Right lobe of liver (tissue), 6 donors: ENCODE results near the gene SLC6A7. TPM values are rescaled to one million over a fixed set of nuclear protein-coding genes. Genes with fewer than 3 reads are reported as not detected.

Source experiments
- ATAC-seq, 4 donors: fragments of 200-7000 bp; cut with Tn5 transposase; one replicate each; pipeline ENCODE4 v1.9.1; 2020; ENCODE audit warnings: mild to moderate bottlenecking in 4 of 4, moderate library complexity in 4 of 4
- DNase-seq, 3 donors: peaks; one replicate each; pipeline ENCODE4 v3.0.0-alpha.2; 2020
- H3K27ac ChIP-seq, 3 donors: fragments of 200-600 bp; one replicate each; pipeline ENCODE4 v1.8.0; 2022
- H3K27me3 ChIP-seq, 2 donors: fragments of 200-600 bp; one replicate each; pipeline ENCODE4 v1.8.0; 2022
- H3K36me3 ChIP-seq, 4 donors: fragments of 200-600 bp; sonication (generic) in 1 of 4; one replicate each; pipeline versions ENCODE4 v1.5.1 to v1.8.0; 2017 to 2022; ENCODE audit warnings: control low read depth in 1 of 4
- H3K4me1 ChIP-seq, 4 donors: fragments of 200-600 bp; sonication (generic) in 1 of 4; one replicate each; pipeline versions ENCODE4 v1.5.1 to v1.8.0; 2017 to 2022; ENCODE audit warnings: control low read depth in 1 of 4
- H3K4me3 ChIP-seq, 3 donors: fragments of 200-600 bp; one replicate each; pipeline ENCODE4 v1.8.0; 2022
- H3K9me3 ChIP-seq, 4 donors: fragments of 200-600 bp; sonication (generic) in 1 of 4; one replicate each; pipeline versions ENCODE4 v1.5.1 to v1.8.0; 2017 to 2022; ENCODE audit warnings: control low read depth in 1 of 4
- CTCF ChIP-seq, 4 donors: fragments of 200-600 bp in 3 of 4; fragments of 450-650 bp in 1 of 4; IDR thresholded peaks; one replicate each; pipeline versions ENCODE4 v1.5.1 to v1.8.0; 2016 to 2022; ENCODE audit warnings: antibody characterized with exemption in 4 of 4, mild to moderate bottlenecking in 2 of 4
- POLR2A ChIP-seq: fragments of 450-650 bp; IDR thresholded peaks from one replicate; pipeline ENCODE4 v1.6.1; 2017; ENCODE audit warnings: antibody characterized with exemption, mild to moderate bottlenecking
- WGBS: methylation state at CpG from one replicate; pipeline ENCODE4 v1.1.6; 2018; ENCODE audit warnings: low coverage, low lambda C conversion rate; ENCODE audit not compliant: insufficient coverage; ENCODE audit errors: missing lambda C conversion rate; 5-methylcytosine and 5-hydroxymethylcytosine counted together
- intact Hi-C, 2 donors: fragments of 100-400 bp; cut with DNase I; formaldehyde crosslinking; loops; one replicate each; pipeline versions ENCODE4 v1.11.2 to v1.14.1; 2022
- total RNA-seq, 6 experiments: library from RNA; depleted of rRNA in 2 of 6; stranded (reverse); fragments of >200 nt in 2 of 6; fragmentation: NEBNext Ultra II Directional in 3 of 6; extraction: Animal tissue kit (Norgen Biotek cat#: 25700) in 3 of 6; gene quantifications; one replicate each; pipeline versions ENCODE4 v1.1.0 to v1.2.4, GENCODE V29; 2016 to 2023
- donor health status: DM: no; HTN: yes; CAD: no.
- donor health status: DM: no; HTN: no; CAD: no.
- donor health status: DM: no; HTN: no; CAD: no.
- donor health status: DM: no; HTN: yes; CAD: no.
- donor health status: DM: no; HTN: yes; CAD: no.

SLC6A7 gene
- total RNA-seq, 6 experiments from 2014 or later, result not detected

DNA sequence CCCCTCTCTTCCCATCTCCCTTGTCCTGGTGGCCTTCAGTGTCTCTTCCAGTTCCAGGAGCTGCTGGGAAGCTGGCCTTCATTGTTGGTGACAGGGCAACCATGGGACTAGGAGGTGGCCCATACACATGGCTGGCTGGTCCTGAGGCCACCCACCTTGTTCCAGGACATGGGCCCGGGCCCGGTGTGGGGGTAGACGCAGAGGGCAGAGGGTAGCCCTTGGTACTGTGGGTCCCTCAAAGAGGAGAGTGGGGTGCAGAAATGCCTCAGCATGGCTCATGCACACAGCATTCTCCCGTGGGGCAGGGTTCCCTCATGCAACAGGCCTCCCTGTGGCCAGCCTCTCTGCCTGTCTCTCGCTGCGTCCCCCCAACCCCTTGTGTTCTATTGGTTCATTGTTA lies 20.8 kb downstream of the SLC6A7 start:
- Histone ChIP-seq H3K9me3 (no peaks in the 10 kb centered on the region), H3K4me1 (no peaks in the 10 kb centered on the region), H3K27me3 (no peaks in the 10 kb centered on the region), H3K36me3 (no peaks in the 10 kb centered on the region), H3K4me3 (no peak overlapping the region), H3K27ac (no peak overlapping the region)
- TF ChIP-seq CTCF (IDR thresholded peaks at IDR 0.05) (no peak), POLR2A (no peak)
- ATAC-seq (no peak), DNase-seq (no peak)
- 50% methylated on average over 2 of the region's 6 CpGs for WGBS
- intact Hi-C loops, result loop anchor here in 1 of 2 donors (10.0 kb wide), 1 partner anchor 76 kb away; no protein-coding TSS in a partner anchor

DNA sequence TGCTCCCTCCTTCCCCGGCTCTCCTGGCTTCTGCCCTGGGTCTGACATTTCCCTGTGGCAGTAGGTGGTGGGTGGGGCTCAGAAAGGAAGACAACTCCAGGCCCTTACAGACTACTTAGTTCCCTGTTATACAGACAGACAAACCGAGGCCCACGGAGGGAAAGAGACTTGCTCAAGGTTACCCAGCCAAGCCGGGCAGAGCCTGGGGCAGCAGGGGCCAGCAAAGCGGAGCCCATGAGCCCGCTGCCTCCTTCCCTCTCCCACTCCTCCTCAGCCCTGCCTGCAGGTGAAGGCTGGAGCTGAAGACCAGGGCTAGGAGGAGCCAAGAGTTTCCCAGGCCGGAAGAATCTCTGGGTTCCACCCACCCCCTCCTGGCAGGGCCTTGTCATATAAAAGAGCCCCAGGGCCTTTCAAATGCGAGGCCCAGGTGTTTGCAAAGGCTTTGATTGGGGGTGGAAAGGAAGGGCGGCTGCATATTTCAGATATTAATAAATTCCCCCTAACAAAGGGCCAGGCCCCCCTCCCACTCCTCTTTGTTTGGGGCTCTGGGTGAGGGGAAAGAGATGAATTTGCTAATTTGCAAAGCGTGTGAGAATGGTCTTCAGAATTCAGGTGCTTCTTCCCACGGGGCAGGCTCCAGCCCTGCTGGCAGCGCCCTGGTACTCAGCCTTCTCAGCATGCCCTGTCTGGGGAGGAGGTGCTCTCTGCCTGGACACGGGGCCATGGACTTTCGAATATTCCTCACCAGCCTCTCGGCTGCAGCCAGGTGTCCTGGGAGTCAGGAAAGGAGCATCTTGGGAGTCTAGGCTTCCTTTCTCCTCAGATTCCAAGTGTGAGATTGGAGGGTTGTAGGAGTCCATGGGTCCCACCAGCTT lies 21.5 kb downstream of the SLC6A7 start:
- Histone ChIP-seq H3K36me3 (no peaks in the 10 kb centered on the region), H3K4me1 (no peaks in the 10 kb centered on the region), H3K4me3 (no peak overlapping the region), H3K9me3 (no peaks in the 10 kb centered on the region), H3K27ac (no peak overlapping the region), H3K27me3 (no peaks in the 10 kb centered on the region)
- 75% methylated on average over 7 of the region's 15 CpGs for WGBS
- intact Hi-C loops, result loop anchor here in 1 of 2 donors (10.0 kb wide), 1 partner anchor 77 kb away; no protein-coding TSS in a partner anchor
- no peak for TF ChIP-seq CTCF (IDR thresholded peaks at IDR 0.05)
- no peak for DNase-seq
- no peak for ATAC-seq

DNA sequence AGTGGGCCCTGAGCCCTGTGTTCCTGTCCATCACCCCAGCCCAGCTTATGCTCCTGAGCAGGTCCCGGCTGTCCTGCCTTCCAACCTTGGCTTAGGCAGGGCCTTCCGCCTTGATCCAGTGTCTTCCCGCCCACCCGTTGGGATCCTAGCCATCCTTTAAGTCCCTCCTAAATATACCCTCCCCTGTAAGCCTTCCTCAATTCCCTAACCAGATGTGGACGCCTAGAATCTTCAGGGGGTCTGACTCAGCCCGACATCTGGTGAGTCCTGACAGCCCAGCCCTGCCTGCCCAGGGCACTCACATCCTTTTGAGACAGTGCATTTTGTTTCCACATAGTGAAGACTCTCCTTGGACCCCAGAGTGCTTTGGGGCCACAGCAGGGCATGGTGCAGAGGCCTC lies 23.7 kb downstream of the SLC6A7 start:
- no peak for TF ChIP-seq CTCF (IDR thresholded peaks at IDR 0.05)
- no peak for TF ChIP-seq POLR2A
- 73% methylated on average over 2 of the region's 6 CpGs for WGBS
- ATAC-seq, result no peak
- Histone ChIP-seq H3K36me3 (no peaks in the 10 kb centered on the region), H3K27ac (no peak overlapping the region), H3K9me3 (no peaks in the 10 kb centered on the region), H3K4me1 (no peaks in the 10 kb centered on the region), H3K27me3 (no peaks in the 10 kb centered on the region), H3K4me3 (no peak overlapping the region)
- DNase-seq, result no peak
- intact Hi-C loops, result loop anchor here in 1 of 2 donors (10.0 kb wide), 1 partner anchor 79 kb away; no protein-coding TSS in a partner anchor

DNA sequence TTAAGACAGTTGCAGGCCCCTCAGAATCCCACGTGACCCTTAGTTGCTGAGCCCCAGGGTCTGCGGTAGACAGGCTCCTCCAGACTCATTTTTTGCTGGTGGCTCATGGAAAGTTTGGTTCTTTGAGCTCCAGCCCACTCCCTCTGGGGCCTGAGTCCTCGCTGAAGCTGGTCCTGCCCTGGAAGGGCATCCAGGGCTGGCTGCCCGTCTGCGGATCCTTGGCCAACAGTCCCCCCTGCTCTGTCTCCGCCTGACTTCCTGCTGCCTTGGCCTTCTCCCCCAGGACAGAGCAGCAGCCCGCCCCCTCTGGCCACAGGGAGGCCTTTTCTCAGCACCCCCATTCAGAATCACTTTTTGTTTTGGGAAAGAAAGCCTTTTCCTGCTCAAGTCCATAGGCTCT lies 24.4 kb downstream of the SLC6A7 start:
- no peaks in the 10 kb centered on the region for H3K4me1 ChIP-seq
- no peak overlapping the region for H3K27ac ChIP-seq
- no peak overlapping the region for H3K4me3 ChIP-seq
- H3K9me3 ChIP-seq, result no peaks in the 10 kb centered on the region
- intact Hi-C loops, result loop anchor here in 1 of 2 donors (10.0 kb wide), 1 partner anchor 79 kb away; no protein-coding TSS in a partner anchor
- ATAC-seq (no peak), DNase-seq (no peak)
- 63% methylated on average over 1 of the region's 7 CpGs for WGBS
- H3K27me3 ChIP-seq, result no peaks in the 10 kb centered on the region
- no peaks in the 10 kb centered on the region for H3K36me3 ChIP-seq
- TF ChIP-seq CTCF (IDR thresholded peaks at IDR 0.05), result no peak
- no peak for TF ChIP-seq POLR2A
